GM15510 (cell line): ENCODE data around the gene FGR.

Experiments used
- POLR2A ChIP-seq: IDR thresholded peaks from 3 replicates; pipeline ENCODE4 v1.6.1; 2011; ENCODE audit warnings: borderline replicate concordance; ENCODE audit not compliant: insufficient read length; ENCODE audit errors: extremely low read depth

The FGR gene

DNA sequence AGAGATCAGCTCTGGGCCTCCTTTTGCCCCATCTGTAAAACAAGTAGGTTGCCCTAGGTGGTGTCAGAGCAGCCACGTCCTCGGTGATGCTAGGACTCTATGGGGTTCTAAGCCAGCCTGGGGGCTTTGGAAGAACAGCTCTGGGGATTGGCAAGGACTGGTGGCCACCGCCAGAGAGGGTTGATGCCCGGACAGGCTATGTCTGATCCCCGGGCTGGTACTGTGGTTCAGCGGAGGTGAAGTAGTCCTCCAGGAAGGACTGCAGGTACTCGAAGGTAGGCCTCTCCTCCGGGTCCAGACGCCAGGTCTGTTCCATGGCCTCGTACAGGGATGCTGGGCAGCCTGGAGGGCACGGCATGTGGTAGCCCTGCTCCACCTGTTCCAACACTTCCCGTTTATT is 22.3 kb downstream of the FGR start:
- TF ChIP-seq POLR2A, result no peak

GRCh38 chr1:27611450-27611849 is 23.5 kb downstream of the FGR start:
- TF ChIP-seq POLR2A, result no peak

- no peak for TF ChIP-seq POLR2A
These were observed 25.3 kb downstream of the FGR start for GRCh38 chr1:27609618-27610240.

DNA sequence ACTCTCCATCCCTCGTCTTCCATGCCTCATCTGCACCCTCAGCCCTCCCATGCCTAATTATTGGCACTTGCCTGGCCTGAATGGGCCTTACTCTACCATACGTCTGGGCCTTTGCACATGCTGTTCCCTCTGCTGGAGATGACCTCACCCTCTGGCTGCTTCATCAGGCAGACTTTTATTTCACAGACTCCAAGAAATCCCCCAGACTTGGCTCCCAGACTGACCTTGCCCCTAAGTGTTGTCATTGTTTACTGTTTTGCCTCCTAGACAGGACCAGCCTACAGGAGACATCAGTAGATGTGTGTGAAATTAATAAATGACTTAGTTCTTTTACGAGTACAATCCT is 25.8 kb downstream of the FGR start:
- no peak for TF ChIP-seq POLR2A

- no peak for TF ChIP-seq POLR2A
These were observed 27.7 kb downstream of the FGR start for GRCh38 chr1:27607239-27607804.

- TF ChIP-seq POLR2A, result no peak
These were observed 28.2 kb downstream of the FGR start for GRCh38 chr1:27606708-27607238.

DNA sequence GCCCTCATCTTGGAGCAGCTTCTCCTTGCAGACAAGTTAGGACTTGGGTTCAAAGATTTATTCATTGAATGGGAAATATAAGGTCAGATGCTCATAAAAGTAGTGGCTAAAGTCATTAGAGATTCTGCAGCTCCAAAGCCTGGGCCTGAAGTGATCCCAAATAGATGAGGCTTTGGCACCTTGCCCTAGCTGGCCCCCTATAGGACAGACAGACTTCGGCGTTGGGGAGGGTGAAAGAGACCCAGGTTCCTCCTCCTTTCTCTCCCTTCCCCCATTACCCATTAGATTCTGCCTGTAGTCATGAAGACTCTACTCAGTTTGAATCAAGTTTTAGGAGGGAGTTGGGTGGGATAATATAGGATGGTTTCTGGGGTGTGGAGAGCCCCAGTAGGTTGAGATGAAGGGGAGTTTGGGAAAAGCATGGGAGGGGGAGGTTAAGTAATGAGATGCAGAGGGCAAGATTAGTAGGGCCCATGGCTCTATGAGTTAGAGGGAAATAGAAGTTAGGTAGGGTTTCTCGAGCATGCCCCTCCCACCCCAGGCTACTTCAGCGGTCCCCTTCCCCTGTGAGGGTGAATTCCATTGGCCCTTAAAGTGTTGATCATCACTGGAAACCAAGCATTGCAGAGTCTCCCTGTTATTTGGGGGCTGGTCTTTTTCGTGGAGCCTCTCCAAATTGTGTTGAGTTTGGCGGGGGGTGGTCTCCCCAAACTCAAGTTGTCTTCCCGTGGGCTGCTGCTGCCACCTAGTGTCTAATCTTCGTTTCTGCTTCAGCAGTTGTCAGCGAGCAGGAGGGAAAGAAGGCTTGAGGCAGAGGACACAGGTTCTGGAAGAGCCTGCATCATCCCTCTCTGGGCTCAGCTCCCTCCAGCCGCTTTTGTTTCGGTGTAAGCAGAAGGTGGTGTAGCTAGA is 28.9 kb downstream of the FGR start:
- no peak for TF ChIP-seq POLR2A

GRCh38 chr1:27605300-27605766 is 29.7 kb downstream of the FGR start:
- no peak for TF ChIP-seq POLR2A

- TF ChIP-seq POLR2A, result no peak
These were observed 30.2 kb downstream of the FGR start for GRCh38 chr1:27604579-27605299.

- peak; percentile 83 for TF ChIP-seq POLR2A
These were observed 31.1 kb downstream of the FGR start, which contains the start of gene AHDC1 for GRCh38 chr1:27603681-27604578. Gene AHDC1 (minus strand): TSS chr1:27604144. CDS start chr1:27552115, 52,029 bp downstream.

DNA sequence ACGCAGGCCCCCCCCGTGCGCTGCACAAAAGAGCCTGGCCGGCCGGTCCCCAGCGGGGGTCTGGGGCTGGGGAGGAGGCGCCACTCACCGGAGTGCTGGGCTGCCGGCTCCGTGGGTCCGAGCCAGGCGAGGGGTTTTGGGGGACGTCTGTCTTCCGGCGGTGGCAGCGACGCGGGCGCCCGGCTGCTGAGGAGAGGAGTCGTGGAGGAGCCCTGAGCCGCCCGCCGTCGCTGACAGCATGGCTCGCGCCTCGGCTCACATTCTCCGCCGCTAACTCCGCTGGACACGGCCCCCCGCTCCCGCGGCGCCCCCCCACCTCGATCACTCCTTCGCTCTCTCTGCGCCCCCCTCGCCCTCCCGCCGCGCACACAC is 31.7 kb downstream of the FGR start:
- no peak for TF ChIP-seq POLR2A

DNA sequence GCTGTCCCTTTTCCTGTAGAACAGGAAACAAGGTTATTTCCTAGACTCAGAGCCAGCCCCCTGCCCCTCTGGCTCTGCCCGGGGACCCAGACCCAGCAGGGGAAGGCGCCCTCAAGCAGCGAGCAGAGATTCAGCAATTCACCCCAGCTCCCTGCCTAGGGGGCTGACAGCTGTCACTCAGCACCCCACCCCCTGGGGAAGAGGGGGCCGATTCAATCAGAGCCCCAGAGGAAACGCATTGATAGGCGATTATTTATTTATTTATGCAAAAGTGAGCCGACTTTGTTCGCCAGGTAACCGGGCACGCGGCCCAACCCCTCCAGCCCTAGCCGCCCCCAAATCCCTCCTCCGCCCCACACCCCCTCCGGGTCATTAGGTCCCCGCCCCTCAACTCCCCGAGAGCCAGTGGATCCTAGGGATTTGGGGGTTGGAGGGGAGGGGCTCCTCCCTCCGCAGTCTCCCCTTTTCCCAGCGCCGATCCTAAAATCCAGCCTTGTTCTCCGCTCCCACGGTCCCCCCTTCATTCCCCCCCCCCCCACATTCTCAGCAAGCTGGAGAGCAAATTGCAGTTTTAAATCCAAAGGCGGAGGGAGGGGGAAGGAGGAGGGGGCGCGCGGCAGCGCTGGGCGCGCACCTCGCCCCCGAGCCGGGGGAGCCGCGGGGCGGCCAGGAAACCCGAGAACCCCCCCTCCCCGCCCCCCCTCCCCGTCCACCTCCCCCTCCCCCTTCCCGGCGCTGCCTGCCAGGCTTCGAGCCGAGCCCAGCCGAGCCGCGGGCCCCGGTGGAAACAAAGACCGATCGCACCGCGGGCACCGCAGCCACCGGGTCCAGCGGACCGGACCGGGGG is 32.3 kb downstream of the FGR start:
- no peak for TF ChIP-seq POLR2A

- no peak for TF ChIP-seq POLR2A
These were observed 33.1 kb downstream of the FGR start for GRCh38 chr1:27601771-27602461.

- no peak for TF ChIP-seq POLR2A
These were observed 33.6 kb downstream of the FGR start for GRCh38 chr1:27601321-27601770.
